GM19438 (cell line): ENCODE measurements around the gene CELA2B.

ENCODE experiments used
- ATAC-seq: cut with Tn5 transposase; IDR thresholded peaks from one replicate; pipeline ENCODE4 v1.9.1; 2021; ENCODE audit warnings: low read depth; ENCODE audit not compliant: unreplicated experiment

The CELA2B gene

DNA sequence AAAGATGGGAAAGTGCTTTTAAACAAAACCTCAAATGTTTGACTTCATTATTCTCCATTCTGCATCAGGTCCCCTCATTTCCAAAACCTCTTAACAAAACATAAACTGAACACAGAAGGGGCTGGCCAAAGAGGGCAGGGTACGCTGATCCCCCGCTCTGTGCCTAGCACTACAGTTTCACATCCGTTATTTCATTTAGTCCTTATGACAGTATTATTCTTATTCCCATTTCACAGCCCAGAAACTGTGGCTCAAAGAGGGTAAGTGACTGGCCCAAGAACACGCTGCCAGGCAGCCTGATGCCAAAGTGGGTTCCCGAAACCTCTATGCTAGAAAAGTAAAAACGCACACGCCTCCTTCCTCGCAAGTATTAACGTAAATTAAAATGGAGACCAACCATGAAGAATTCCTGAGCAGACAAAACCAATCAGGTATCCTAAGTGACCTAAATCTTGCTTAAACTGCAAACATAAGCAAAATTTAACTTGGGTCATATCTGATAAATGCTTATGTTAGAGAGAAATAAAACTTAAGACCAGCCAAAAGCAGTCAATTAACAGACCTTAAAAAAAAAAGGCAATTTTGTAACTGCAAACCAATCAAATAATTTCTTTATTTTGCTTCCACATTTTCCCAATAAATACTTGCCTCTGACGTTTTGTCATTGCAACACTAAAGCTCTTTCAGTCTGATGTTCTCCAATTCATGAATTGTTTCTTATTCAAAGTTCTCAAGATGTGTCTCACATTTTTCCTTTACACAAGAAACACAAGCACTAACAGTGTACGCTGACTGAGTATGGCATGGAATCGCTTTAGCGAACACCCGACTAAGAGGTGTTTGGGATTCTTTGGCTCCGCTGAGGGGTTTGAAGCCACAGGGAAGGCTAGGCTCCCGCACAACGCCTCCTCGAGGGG is 47.5 kb downstream of the CELA2B start:
- ATAC-seq, result no peak

DNA sequence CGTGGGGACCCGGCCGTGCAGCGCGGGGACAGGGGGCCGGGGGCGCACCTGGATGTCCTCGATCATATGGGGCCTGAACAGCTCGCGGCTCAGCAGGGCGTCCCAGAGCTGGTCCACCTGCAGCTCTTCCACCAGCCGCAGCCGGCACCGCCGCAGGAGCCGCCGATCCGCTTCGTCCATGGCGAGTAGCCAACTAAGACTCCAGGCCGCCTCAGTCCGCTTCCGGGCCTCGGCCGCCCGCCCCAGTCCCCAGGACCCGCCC is 48.0 kb downstream of the CELA2B start, which contains the start of gene CASP9:
Gene CASP9 (minus strand): TSS at position 195 of the 262 bp plus-strand sequence. CDS start 15 bp downstream, at position 180.
- no peak for ATAC-seq

DNA sequence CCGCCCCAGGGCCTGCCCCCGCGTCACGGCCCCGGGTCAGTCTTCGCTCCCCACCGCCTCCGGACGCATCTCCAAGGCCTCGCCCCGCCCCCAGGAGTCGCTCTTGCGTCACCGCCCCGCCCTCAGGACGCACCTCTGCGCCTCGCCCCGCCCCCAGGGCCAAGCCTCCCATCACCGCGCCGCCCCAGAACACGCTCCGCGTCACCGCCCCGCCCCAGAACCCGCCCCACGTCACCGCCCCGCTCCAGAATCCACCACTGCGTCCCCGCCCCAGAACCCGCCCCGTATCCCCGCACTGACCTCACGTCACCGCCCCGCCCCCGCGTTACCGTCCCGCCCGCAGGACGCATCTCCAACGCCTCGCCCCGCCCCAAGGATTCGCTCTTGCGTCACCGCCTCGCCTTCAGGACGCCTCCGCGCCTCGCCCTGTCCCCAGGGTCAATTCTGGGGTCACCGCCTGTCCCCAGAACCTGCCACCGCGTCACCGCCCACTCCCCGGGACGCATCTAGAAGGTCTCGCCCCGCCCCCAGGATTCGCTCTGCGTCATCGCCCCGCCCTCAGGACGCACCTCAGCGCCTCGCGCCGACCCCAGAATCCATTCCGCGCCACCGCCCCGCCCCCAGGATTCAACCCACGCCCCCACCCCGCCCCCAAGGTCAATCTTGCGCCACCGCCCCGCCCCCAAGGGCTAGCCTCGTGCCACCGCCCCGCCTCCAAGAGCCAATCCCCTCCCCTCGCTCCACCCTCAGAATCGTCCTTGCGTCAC is 48.6 kb downstream of the CELA2B start:
- ATAC-seq, result peak; percentile 41

DNA sequence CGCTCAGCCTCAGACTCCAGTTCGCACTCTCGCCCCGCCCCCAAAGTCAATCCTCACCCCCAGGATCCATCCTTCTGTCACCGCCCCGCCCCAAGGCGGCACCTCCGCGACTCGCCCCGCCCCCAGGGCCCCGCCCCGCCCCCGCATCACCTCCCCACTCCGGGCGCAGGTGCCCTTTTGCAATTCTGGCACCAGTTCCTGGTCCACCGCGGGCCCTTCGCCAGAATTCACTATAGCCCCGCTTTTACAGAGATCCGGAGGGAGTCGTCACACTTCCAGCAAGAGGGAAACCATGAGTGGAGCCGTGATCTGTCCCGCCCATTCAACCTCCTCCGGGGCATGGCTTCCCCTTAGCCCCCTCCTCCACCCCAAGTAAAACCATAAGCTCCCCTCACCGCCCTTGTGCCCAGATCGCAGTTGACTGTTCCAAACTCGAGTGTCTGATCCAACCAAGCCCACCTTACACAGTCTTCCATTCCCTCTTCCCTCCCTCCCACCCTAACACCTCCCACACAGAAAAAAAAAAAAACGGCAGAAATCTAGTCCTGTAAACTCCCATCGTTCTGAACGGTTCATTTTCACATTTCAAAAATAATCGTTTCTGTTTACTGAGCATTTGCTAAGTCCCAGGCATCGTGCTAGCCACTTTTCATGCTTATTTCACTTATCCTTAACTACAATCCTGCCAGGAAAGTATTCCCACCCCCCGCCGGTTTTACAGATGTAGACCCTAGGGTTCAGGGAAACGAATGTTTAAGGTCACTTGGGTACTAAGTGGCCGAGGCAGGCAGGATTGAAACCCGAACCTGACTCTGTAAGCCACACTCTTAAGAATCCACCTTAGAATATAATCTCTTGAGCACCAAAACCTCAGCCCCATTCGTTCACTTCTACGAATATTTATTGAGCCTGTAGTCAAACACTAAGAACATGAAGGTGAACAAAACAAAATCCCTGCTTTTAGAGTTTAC is 49.4 kb downstream of the CELA2B start:
- ATAC-seq, result peak; percentile 35

DNA sequence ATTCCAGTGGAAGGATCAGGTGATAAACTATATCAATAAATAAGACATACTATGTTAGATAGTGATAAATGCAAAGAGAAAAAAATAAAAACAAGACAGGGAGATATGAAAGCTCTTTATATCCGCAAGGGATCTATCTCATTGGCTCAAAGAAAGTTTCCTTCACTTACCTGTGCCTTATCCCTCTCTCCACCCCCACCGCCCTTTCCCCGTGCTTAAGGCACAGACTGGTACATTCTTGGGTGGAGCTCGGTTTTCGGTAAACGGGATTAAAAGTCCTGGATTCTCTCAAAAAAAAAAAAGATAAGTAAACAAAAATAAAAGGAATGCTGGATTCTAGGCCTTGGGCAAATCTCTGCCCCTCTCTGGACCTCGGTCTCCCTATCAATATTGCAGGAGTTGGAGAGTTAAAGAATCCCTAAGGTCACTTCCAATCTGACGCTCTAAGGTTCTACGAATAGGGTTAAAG is 50.2 kb downstream of the CELA2B start:
- ATAC-seq, result no peak

DNA sequence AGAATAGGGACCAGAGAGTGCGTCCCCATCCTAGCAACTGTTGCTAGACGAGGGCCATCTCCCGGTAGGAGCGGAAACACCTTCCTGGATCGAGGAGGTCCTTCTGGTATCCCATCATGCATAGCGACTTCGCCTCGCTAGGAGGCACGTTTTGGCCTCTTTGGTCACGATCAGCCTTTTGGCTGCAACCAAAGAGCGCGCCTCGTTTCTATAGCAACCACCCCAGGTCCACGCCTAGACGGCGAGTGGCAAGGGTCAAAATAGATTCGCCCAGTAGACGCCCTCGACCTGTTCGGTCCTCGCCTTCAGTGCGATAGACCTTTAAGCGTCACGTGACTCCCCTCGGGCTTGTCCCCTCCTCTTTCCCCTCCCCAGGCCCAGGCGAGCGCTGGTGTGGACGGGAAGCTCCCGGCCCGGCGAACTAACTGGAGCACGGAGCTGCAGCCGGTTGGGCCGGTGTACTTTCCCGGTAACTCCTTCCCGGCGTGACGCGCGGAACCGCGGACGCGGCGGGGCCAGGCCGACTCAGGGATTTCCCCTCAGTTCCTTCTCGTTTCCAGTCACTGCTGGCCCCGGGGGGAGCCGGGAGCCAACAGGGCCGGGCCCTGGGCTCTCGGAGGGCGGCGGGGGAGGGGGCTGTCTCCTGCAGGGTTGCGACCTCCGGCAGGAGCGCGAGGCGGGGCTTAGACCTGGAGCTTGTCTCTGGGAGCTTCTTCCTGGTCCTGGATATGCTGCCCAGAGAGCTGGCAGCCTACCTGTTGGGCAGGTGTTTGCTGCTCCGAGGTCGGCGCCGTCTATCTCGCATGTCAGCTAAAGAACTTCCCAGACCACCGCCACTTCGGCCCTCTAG is 50.8 kb downstream of the CELA2B start, which contains the start of gene DNAJC16:
Gene DNAJC16 (plus strand): TSS at position 359 of the 850 bp plus-strand sequence. CDS start 2,258 bp downstream, outside the sequence.
- ATAC-seq, result peak; percentile 55

DNA sequence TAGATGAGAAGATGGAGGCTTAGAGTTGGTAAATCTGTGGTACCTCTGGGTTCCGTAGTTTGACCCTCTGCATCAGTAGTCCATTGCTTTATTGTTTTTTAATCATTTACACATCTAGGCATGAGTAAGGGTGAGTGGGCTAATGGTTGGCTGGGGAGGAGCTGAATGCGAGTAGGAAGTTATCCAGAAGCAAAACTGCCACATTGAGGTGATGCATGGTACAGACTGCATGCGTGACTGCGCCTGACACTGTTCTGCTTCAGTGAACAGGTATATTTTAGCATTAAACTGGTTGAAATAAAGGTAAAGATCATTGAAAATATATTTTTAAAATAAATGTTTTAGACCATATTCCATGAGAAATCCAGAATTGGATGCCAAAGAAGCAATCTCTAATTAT is 55.1 kb downstream of the CELA2B start:
- ATAC-seq, result no peak

DNA sequence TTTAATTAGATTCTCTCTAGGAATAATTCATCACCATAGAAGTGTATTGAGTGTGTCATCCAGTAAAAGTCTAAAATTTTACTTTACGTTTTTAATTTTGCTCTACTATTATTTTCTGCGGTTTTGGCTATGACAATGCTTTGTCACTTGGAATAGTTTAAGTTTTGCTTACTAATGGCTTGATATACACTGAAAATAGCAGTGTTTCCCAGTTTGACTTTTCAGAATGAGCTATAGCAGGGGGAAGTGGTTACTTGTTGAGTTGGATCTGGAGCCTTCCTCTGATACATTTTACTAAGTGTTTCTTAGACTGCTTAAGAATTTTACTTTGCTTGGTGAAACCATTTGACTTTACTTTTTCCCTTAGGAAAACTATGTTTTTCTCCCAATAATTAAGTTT is 55.8 kb downstream of the CELA2B start:
- no peak for ATAC-seq

DNA sequence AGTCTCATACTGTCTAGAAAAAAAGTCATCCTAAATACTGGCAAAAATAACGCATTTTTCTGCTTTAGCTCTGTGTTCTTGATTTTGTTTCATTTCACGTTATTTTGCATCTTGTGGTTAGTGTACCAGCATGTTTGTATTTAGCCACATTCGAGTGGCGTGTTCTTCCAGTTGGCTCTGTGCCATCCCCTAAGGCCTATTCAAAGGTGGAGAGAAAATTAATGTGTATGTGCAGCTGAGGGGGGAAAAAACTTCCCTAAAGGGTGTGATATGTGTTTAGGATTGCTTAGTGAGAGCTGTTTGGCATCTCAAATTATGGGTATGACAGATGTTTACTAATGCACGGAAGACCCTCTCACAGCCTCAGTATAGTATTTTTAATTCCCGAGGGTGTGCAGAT is 62.9 kb downstream of the CELA2B start:
- no peak for ATAC-seq

DNA sequence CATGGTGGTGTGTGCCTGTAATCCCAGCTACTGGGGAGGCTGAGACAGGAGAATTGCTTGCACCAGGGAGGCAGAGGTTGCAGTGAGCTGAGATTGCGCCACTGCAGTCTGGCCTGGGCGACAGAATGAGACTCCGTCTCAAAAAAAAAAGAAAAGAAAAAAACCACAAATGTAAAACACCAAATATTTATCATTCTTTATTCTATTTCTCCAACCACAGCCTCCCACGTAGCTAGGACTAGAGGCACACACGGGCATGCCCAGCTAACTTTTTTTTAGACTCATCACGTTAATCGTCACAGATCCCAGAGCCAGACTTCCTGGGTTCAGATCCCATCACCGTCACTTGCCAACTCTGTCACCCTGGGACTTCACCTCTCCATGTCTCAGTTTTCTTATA is 64.3 kb downstream of the CELA2B start:
- ATAC-seq, result no peak
